Posterior cingulate gyrus (tissue), 11 donors: ENCODE results near the gene NABP1.

Experiments
- DNase-seq, 10 donors: peaks; one replicate each; pipeline versions ENCODE4 v3.0.0 to v3.0.0-alpha.2; 2020 to 2021; ENCODE audit warnings: mixed read lengths in 3 of 10
- intact Hi-C: fragments of 100-400 bp; cut with DNase I; formaldehyde crosslinking; loops from one replicate; pipeline ENCODE4 v1.15.1; 2023

The NABP1 gene

DNA sequence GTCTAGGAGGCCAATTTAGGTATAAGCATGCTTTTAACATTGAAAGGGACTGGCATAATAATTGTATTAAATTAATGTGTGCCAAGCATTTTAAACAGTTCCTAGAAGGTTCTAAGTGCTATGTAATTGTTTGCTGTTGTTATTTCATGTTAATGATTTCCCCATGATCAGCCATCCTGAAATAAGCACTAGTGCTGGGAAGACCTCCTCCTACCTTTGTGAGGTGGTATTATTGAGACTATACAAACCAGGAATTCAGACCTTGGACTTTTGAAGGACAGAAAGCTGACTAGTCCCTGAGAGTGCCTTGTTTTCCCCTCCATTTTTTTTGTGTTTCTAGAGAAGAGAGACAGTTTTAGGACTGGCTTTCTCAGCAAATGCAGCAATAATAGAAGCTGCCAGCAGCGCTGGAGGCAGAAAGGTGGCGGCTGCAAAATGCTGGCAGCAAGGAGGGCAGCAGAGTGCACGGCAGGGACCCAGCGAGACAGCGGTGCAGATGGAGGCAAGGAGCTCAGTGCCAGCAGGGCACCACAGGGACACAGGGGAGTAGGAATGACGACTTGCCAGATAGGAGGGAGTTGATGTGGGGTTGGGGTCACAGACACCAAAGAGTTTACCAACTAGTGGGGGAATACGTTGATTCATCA is 25.3 kb downstream of the NABP1 start:
- peak in 2 of 10 donors; percentile 71 to 81 for DNase-seq
- intact Hi-C loops = no loop called here

DNA sequence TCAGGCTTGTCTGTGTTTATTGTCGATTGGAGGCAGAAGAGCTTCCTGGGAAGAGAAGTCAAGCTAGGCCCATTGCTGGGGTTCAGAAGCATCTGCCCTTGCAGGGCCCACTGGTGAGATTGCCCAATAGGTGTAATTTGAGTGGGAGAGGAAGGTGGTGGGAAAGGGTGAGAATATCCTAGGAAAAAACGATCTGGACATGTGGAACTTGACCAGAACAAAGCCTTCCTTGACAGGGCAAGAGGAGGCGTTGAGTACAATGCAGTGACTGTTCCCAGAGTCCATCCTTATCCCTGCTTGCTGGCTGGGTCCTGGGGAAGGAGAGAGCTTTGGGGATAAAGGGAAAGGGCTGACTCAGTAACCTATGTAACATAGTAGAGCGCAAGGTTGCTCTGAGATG is 27.1 kb downstream of the NABP1 start:
- intact Hi-C loops = no loop called here
- DNase-seq = no peak

DNA sequence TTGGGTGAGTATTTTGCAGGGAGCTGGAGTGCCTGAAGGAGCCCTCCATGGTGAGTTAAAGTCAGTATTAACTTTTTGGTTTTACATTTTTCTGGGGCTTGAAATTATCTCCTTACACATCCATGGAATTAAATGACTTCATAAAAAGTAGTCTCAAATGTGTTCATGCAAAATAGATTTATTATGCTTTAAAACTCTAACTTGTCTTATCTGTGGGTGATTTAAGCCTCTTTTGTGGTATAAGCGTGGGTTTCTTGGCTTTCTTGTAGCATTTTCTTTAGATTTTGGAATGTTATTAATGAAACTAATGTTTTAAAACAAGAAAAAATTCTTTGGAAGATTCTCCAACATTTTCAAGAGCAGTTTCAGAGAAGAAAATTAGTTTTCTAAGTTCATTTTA is 27.8 kb downstream of the NABP1 start:
- no peak for DNase-seq
- intact Hi-C loops = no loop called here

DNA sequence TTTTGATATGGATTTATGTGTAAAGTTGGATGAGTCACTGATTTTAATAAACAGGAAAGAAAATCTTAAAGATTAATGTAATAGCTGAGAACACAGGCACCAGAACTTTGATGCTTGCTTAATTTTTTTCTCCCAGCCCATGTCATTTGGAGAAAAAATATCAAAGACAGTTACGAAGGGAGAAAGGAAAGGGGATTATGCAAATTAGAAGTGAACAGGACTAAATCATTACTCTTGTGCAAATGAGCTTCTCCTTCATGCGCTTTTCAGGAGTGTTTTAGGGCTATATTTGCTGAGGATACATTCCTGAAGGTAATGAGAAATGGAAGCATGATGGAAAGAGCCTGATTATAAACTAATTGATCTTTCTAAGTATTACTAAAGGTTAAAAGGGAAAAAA is 28.9 kb downstream of the NABP1 start:
- no peak for DNase-seq
- intact Hi-C loops = no loop called here

DNA sequence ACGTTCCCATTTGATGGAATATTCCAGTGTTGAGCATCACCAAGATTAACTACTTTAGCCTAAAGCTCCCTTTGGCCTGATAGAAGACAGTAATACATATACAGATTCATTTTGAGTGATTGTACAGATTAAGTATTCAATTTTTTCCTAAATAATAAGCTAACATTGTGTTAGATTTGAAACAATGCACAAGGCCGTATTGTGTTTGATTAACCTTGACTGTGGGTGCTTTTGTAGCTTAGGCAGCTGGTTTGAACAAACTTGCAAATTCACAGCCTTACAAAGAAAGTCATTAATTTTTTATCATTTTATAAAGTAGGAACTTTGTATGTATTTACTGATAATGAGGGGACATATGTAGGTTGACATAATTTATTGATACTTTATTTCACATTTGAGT is 29.6 kb downstream of the NABP1 start:
- no peak for DNase-seq
- intact Hi-C loops = no loop called here

DNA sequence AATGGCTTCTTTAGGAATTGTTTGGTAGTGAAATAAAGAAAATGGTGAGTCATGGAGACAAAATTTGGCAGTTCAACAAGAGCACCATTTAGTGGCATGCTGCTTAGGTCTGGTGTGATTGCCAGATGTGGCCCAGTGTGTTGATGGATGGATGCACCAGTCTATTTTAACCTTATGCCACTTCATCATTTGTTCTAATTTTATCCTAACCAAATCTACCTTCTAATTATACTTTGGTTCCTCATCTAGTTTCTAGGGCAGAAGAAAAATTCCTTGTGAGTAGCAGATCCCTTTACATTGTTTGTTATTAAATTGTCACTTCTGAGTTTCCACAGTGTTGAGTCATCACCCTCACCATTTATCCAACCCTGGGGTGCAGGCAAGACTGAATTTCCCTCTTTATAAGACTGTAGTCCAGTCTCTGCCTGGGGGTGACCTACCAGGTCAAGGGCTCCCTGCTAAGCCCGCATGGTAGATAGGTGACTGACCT is 32.5 kb downstream of the NABP1 start:
- DNase-seq = no peak
- intact Hi-C loops = no loop called here

DNA sequence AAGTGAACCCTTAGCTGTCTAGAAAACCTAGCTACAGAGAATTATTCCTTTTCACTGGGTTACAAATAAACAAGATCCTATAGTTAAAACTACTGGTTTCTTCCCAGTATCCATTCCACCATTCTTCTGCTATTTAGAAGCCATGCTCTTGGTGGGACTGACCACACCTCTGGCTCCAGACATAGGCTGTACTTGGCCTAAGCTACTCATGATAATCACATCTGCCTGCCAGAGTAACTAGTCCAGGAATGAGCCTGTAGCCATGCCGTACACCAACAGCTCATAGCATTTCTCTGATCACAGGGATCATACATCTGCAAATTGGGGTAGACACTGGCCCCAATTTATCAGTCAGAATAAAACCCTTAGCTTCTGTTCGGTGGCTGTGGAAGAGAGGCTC is 33.7 kb downstream of the NABP1 start:
- no peak for DNase-seq
- intact Hi-C loops = no loop called here

DNA sequence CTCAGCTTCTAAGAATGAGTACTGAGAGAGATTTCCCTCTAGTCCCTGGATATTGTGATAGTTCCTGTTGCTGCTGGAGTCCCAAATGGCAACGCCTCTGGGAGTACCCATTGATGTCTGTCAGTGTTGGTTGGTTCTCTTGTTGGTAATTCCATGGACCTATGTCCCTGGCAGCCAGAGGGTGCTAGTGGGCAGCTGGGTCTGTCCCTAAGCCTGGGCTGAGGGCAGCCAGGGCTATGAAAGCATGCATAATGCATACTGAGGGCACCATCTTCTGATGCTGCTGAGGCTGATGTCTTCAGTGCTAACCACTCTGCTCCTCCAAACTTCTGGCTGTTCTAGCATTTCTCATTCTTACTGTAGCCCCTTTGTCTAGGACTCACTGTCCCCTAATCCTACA is 35.9 kb downstream of the NABP1 start:
- intact Hi-C loops = no loop called here
- DNase-seq = no peak

DNA sequence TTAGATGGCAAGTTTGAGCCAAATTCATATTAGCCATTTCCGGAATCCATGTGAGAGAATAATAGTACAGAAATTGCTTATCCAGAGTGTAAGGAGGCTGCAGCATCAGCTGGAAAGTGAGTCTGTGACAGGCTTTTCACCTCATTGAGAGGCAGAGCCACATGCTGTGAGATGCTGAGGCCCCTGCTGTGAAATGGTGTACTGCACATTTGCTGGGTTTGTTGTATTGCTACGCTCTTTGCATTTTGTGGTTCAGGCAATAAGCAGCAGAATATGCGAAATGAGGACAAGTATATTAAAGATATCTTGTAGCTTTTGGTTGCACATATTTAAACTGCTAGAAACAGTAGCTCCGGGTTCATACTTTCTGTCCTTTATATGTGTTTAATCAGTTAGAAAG is 37.0 kb downstream of the NABP1 start:
- no peak for DNase-seq
- intact Hi-C loops = no loop called here

DNA sequence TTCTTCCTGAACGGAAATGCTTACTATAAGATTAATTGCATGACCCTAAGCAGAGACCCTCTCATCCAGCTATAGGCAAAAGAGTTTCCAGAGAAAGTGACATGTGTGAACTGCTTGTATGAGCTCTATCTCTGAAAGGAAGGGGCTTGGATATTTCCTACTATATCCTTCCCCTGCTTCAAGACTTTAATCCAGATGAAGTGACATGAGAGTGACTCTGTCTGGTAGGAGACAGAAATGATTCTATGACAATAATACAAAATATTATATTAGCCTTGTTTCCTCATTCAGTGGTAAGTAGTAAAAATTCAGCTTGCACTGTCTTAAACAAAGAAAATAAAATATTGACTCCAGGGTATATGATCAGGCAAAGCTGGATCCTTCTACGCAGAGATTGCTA is 37.5 kb downstream of the NABP1 start:
- no peak for DNase-seq

DNA sequence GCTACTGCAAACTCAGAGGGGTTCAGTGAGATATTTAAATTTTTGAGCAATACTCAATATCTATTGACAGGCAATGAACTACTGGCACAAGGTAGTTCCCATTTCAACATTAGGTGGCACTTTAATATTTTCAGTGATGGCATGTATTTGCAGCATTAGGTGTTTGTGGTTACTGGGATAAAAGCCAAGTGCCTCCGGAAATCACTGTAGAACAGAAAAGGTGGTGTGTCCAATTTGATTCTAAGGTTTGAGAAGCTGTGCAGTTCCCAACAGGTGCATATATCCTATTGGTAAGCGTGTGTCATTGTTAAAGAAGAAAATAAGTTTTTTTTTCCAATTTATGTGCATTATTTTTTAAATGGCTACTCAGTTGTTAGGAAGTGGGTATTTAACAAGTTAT is 41.3 kb downstream of the NABP1 start:
- no peak for DNase-seq
- intact Hi-C loops = no loop called here

More for the DNA sequence above, 37.5 kb downstream of the NABP1 start:
- intact Hi-C loops = no loop called here

DNA sequence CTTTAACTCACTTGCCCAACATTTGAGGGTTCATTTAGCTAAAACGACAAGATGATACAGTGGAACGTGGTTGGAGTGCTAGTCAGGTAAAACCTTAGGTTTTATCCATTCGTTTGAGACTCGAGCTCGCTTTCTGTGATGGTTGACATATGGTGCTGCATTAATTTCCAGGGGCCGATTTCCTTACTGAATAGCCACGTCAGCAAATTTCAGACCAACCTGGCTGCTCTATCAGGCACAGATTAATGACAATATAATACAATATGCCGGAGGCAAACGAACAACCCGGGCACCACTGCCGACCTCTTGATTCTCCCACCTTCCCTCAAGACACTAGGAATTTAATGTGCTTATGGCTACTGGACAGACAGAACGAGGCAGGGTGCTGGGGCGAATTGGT is 42.0 kb downstream of the NABP1 start:
- peak in 1 of 10 donors; percentile 65 for DNase-seq
- intact Hi-C loops = no loop called here

DNA sequence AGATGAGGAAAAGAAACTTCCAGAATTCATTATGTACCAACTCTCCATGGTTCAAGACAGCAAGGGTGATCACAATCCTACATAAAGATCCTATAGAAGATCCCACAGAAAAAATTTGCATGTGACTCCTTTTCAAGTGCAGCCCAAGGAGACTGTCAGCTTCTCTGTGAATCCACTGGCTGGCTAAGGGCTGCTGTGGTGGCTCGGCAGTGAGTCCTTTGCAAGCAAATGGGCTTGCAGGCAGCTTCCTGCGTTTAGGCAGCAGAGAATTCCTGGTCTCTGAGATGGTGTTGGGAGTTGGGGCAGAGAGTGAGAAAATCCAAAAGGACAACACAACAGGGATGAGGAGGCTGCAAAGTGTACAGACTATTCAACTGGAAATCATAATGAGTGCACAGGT is 43.4 kb downstream of the NABP1 start:
- intact Hi-C loops = no loop called here

DNA sequence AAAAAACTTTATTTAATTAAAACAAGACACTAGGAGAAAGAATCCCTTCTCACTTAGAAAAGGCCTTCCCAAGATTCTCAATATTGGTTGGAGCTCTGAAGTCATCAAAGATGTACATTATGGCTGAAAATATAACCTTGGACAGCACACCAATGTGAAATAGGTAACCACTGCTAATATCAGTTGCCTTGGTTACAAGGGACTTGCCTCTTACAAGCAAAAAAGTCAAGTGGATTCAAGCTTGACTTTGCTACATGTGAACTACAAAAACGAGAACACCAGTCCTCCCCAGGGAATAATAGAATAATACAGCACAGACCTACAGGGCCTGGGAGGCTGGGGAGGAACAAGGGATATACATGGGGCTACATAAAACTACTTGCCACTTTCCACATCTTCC is 46.1 kb downstream of the NABP1 start:
- intact Hi-C loops = no loop called here
- no peak for DNase-seq

More for the DNA sequence above, 43.4 kb downstream of the NABP1 start:
- no peak for DNase-seq

DNA sequence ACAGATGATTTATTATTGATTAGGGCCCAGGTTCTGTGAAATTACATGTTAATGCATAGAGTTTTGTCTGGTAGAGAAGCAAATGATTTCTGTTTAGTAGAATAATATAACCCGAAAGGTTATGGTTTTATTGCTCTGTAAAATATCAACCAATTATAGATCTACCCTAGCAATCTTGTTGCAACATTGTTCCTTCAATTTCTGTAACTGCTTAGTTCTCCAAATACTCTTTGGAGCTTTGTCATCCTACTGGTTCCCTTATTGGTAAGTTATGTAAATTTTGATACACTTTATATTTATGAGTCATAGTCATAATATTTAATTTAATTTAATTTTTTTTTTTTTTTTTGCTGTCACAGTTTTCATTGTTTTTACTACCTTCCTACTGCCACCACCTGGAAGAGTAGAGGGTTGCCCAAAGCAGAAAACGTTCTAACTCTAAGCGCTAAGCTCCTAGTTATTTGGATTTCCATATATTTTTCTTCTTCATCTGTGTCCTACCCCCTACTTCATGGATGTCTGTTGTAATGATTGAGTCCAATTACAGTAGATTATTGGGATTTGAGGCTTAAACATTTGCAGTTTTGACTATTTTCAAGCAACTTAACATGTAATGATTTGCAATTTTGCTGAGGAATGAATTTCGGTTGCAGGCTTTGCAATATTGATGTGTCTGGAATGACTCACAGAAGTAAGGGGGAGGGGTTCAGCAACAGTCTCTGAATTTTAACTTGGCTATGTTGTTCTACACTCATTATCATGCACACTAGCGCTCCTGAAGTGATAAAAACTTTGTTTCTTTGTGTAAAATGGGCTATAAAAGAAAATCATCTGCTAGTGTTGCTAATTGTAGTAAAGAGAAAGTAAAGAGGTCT is 51.1 kb downstream of the NABP1 start:
- intact Hi-C loops = no loop called here
- DNase-seq = no peak

DNA sequence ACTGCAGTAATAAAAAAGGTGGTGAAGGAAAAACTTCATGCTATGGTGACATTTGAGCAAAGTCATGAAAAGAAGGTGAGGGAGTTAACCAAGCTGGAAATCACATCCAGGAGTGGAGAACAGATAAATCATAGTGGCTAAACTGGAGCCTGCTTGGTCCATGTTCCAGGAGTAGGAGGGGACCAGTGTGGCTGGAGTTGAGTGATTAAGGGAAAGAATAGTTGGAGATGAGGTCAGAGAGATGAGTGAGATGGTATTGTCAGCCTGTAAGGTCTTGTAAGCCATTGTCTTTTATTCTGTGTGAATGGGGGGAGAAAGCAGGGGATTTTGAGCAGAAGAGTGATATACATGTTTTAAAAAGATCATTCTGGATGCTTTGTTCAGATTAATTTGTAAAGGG is 52.3 kb downstream of the NABP1 start:
- intact Hi-C loops = no loop called here
- DNase-seq = no peak
